ENCODE results near the gene KCNAB2. TPM values are rescaled to one million over a fixed set of nuclear protein-coding genes. Genes with fewer than 3 reads are reported as not detected.

Gene KCNAB2
- total and polyA plus RNA-seq, 4 donors: 1.8 to 5.9 (median 4.5) TPM

- no peak for TF ChIP-seq ATF3 (IDR thresholded peaks at IDR 0.05)
- no peak for TF ChIP-seq HNF4G (IDR thresholded peaks at IDR 0.05)
- TF ChIP-seq HNF4A (conservative IDR thresholded peaks at IDR 0.05): no peak
- no peak for TF ChIP-seq JUND (IDR thresholded peaks at IDR 0.05)
- no peak for TF ChIP-seq RAD21 (IDR thresholded peaks at IDR 0.05)
Measured at GRCh38 chr1:6034750-6035096, 11.0 kb upstream of the KCNAB2 start (continued).

GRCh38 chr1:6035303-6035702 is 10.4 kb upstream of the KCNAB2 start:
- Histone ChIP-seq H3K9ac (ENCODE audit: low read depth in 1 of 2, low read length in 2 of 2) (no peak overlapping the region), H3K27ac (ENCODE audit: low read depth in 1 of 2, low read length in 2 of 2) (no peak overlapping the region), H3K4me3 (ENCODE audit: low read depth in 1 of 3, low read length in 3 of 3) (no peak overlapping the region), H3K36me3 (ENCODE audit: control insufficient read depth in 4 of 4, insufficient read depth in 3 of 4, low read depth in 1 of 4, low read length in 3 of 4) (no peaks in the 10 kb centered on the region), H3K27me3 (ENCODE audit: control insufficient read depth in 4 of 4, insufficient read depth in 4 of 4, low read length in 3 of 4) (no peaks in the 10 kb centered on the region), H3K4me1 (ENCODE audit: control insufficient read depth in 4 of 4, insufficient read depth in 4 of 4, low read length in 3 of 4) (no peaks in the 10 kb centered on the region), H3K9me3 (ENCODE audit: control insufficient read depth in 4 of 4, low read length in 3 of 4) (no peaks in the 10 kb centered on the region)
- TF ChIP-seq JUND (IDR thresholded peaks at IDR 0.05) (no peak), FOXA1 (IDR thresholded peaks at IDR 0.05) (no peak), EGR1 (IDR thresholded peaks at IDR 0.05; ENCODE audit: low read depth in 2 of 2) (no peak), HNF4A (conservative IDR thresholded peaks at IDR 0.05) (no peak), ZBTB33 (IDR thresholded peaks at IDR 0.05) (no peak), REST (IDR thresholded peaks at IDR 0.05) (no peak), RAD21 (IDR thresholded peaks at IDR 0.05) (no peak), GABPA (IDR thresholded peaks at IDR 0.05 in 1 of 2, conservative IDR thresholded peaks at IDR 0.05 in 1 of 2) (no peak), ATF3 (IDR thresholded peaks at IDR 0.05) (no peak)
- no peak for DNase-seq (ENCODE audit: low spot score)
- 72% methylated on average over 15 of the region's 15 CpGs for WGBS

GRCh38 chr1:6035719-6036118 is 10.0 kb upstream of the KCNAB2 start:
- no peaks in the 10 kb centered on the region for H3K36me3 ChIP-seq (ENCODE audit: control insufficient read depth in 4 of 4, insufficient read depth in 3 of 4, low read depth in 1 of 4, low read length in 3 of 4)
- H3K4me3 ChIP-seq (ENCODE audit: low read depth in 1 of 3, low read length in 3 of 3): no peak overlapping the region
- H3K27ac ChIP-seq (ENCODE audit: low read depth in 1 of 2, low read length in 2 of 2): no peak overlapping the region
- H3K4me1 ChIP-seq (ENCODE audit: control insufficient read depth in 4 of 4, insufficient read depth in 4 of 4, low read length in 3 of 4): no peaks in the 10 kb centered on the region
- WGBS: 64% methylated on average over 12 of the region's 12 CpGs
- no peak overlapping the region for H3K9ac ChIP-seq (ENCODE audit: low read depth in 1 of 2, low read length in 2 of 2)
- TF ChIP-seq YY1 (IDR thresholded peaks at IDR 0.05) (no peak), HNF4G (IDR thresholded peaks at IDR 0.05) (no peak), RXRA (IDR thresholded peaks at IDR 0.05) (no peak), RAD21 (IDR thresholded peaks at IDR 0.05) (no peak), JUND (IDR thresholded peaks at IDR 0.05) (no peak), REST (IDR thresholded peaks at IDR 0.05) (no peak), FOXA2 (IDR thresholded peaks at IDR 0.05) (no peak), ZBTB33 (IDR thresholded peaks at IDR 0.05) (no peak)
- DNase-seq (ENCODE audit: low spot score): no peak
- H3K9me3 ChIP-seq (ENCODE audit: control insufficient read depth in 4 of 4, low read length in 3 of 4): no peaks in the 10 kb centered on the region
- no peaks in the 10 kb centered on the region for H3K27me3 ChIP-seq (ENCODE audit: control insufficient read depth in 4 of 4, insufficient read depth in 4 of 4, low read length in 3 of 4)

Data from liver (tissue), 9 donors.